ENCODE results near the gene RDH5.

DNA sequence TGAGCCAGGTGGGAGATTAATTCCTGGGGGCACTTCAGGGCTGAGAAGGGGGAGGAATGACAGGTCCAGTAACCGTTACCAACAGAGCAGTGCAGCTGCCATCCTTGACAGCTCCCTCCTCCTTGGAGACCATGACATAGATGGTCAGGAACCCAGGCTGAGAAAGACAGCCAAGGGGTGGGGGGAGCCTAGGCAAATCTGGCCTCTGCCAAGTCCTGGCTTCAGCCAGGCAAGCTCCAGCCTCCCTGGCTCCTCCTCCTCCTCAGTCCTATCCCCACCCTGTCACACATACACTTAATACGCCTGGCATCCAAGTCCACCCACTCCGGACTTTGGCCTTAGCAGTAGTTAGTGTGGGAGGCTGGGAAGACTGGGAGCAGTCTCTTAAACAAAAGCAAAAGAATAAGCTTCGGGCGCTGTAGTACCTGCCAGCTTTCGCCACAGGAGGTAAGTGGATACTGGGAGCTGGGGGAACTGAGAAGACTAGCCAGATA, at the start of gene RDH5:
- TF ChIP-seq CTCF (conservative IDR thresholded peaks at IDR 0.05; ENCODE audit: low read length) (no peak), EZH2phosphoT487 (IDR thresholded peaks at IDR 0.05; ENCODE audit: borderline replicate concordance) (no peak)

All from Loucy (cell line).